HUES6 (cell line): ENCODE data around the gene GLIS1.

Experiments
- H3K27ac ChIP-seq: 2 replicates; pipeline ENCODE4 v1.7.0; 2013; ENCODE audit warnings: low read depth, mild to moderate bottlenecking, low read length, inconsistent platforms
- H3K27me3 ChIP-seq: 2 replicates; pipeline ENCODE4 v1.6.1; 2013; ENCODE audit warnings: low read length; ENCODE audit not compliant: control insufficient read depth, insufficient read depth
- H3K36me3 ChIP-seq: 2 replicates; pipeline ENCODE4 v1.6.1; 2013; ENCODE audit warnings: low read length; ENCODE audit not compliant: control insufficient read depth, insufficient read depth
- H3K4me1 ChIP-seq: 2 replicates; pipeline ENCODE4 v1.6.1; 2013; ENCODE audit warnings: low read length; ENCODE audit not compliant: control insufficient read depth, insufficient read depth
- H3K4me3 ChIP-seq: 2 replicates; pipeline ENCODE4 v1.5.1; 2013; ENCODE audit warnings: low read depth, low read length
- H3K9ac ChIP-seq: one replicate; pipeline ENCODE4 v1.6.1; 2013; ENCODE audit warnings: mild to moderate bottlenecking, low read length
- H3K9me3 ChIP-seq: 2 replicates; pipeline ENCODE4 v1.6.1; 2013; ENCODE audit warnings: low read depth, low read length; ENCODE audit not compliant: control insufficient read depth, insufficient read depth

Gene GLIS1

DNA sequence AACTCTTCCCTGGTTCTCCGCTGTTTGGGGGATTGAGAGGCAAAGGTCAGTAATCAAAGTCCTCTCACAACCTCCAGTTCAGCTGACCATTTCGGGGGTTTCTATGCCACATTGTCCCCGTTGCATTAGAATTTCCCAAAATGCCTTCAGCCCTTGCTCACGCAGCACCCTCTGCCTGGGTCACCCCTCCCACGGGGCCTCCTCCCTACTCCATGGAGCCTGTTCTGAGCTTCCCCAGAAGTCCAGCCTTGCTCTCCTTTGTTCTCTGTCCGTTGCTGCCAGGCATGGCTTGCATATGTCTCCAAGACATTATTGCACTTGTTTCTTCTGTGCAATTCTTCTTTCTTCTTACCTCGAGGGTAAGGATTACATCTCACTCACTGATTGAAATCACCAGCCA lies 263.3 kb downstream of the GLIS1 start:
- peaks cover 2% of the 10 kb centered on the region for H3K4me1 ChIP-seq
- peaks cover 4% of the 10 kb centered on the region; the same call in 1 of the 2 replicates for H3K27me3 ChIP-seq

DNA sequence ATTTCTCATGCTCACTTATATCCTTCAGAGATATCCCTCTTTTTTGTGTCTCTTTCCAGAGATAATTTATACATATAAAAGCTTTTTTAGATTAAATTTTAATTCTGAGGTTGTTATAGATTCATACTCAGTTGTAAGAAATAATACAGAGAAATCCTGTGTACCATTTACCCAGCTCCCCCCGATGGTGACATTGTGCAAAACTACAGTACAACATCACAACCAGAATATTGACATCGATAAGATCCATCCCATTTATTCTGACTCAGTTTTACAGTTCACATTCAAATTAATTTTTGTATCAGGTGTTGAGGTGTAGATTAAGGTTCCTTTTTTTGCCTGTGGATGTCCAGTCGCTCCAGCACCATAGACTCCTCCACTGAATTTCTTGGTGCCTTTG lies 265.5 kb downstream of the GLIS1 start:
- no peaks in the 10 kb centered on the region for H3K9me3 ChIP-seq
- H3K36me3 ChIP-seq: no peaks in the 10 kb centered on the region
- H3K27ac ChIP-seq: no peak overlapping the region
- H3K4me3 ChIP-seq: no peak overlapping the region
- no peak overlapping the region for H3K9ac ChIP-seq
- peaks cover 4% of the 10 kb centered on the region; the same call in 1 of the 2 replicates for H3K27me3 ChIP-seq
- H3K4me1 ChIP-seq: peaks cover 7% of the 10 kb centered on the region

More for the DNA sequence above, 263.3 kb downstream of the GLIS1 start:
- H3K36me3 ChIP-seq: no peaks in the 10 kb centered on the region
- no peak overlapping the region for H3K27ac ChIP-seq
- no peak overlapping the region for H3K9ac ChIP-seq
- no peak overlapping the region for H3K4me3 ChIP-seq
- H3K9me3 ChIP-seq: no peaks in the 10 kb centered on the region; the same call in 1 of the 2 replicates

DNA sequence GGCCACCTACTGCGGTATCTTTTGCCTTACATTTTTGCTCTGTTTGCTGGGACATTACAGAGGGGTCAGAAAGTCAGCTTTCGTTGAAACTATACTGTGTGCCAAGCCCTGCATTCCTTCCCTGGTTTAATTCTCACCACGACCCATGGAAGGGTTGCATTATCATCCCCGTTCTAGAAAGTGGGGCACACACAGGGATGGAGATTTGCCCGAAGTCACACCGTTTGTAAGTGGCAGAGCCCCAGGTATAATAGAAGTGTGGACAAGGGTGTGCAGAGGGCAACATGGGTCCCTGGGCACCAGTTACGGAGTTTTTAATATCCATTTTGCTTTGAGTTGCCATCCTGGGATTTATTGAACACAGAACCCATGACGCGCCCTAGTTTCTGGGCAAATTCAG lies 268.0 kb downstream of the GLIS1 start:
- H3K9me3 ChIP-seq: no peaks in the 10 kb centered on the region
- H3K9ac ChIP-seq: no peak overlapping the region
- H3K36me3 ChIP-seq: no peaks in the 10 kb centered on the region
- H3K27ac ChIP-seq: no peak overlapping the region
- H3K4me3 ChIP-seq: no peak overlapping the region
- no peaks in the 10 kb centered on the region for H3K27me3 ChIP-seq
- H3K4me1 ChIP-seq: peaks cover 7% of the 10 kb centered on the region

DNA sequence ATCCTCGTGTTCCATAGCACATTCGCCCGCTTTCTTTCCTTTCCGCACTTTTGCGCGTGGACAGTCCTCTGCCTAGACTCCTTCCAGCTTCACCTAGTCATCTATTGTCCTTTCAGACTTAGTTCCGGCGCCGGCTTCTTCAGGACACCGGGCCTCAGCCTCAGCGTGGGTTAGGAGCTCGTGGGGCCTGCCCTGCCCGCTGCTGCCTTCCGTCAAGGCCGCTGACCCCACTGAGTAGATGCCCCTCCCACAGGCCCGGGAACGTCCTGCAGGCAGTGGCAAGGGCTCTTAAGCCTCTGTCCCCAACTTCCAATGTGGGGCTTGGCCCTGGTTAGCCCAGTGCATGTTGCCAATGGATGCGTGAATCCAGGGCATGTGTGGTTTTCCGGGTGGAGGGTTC lies 268.4 kb downstream of the GLIS1 start:
- Histone ChIP-seq H3K9ac (no peak overlapping the region), H3K27me3 (no peaks in the 10 kb centered on the region), H3K9me3 (no peaks in the 10 kb centered on the region), H3K36me3 (no peaks in the 10 kb centered on the region), H3K27ac (no peak overlapping the region), H3K4me1 (peaks cover 7% of the 10 kb centered on the region), H3K4me3 (no peak overlapping the region)

DNA sequence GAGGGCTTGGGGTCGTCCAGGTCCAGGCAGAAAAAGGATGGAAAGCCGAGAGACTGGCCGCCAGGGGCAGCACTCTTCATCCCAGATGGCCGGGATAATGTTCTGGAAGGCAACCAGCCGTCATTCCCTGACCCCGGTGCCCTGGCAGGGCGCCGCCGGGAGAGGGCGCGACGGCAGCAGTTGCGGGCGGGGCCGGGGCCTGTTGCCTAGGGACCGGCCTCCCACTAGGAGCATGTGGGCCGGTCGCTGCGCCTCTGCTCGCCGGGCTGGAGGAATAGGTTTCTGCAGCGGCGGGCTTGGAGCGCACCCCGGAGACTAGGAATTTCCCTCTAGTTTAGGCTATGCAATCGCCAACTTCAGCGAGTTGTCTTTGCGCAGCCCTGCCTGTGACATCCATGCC lies 268.8 kb downstream of the GLIS1 start:
- Histone ChIP-seq H3K9me3 (no peaks in the 10 kb centered on the region), H3K4me3 (no peak overlapping the region)

DNA sequence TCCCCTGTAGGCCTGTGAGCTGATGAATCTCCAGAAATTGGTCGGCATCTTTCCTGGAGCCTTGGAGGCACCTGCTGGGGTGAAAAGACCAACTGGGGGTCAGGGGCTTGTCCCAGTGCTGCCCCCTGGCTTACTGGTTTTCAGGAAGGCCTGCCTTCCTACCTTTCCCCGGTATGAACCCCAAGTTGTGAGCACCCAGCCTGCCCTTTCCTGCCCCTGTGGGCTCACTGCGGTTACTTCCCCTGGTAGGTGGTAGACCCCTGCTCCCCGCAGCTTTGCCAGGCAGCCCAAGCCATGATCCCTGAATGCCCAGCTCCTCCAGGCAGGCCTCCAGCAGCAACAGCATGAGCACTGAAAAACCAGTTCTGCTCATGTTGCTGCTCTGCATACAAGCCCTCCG lies 269.6 kb downstream of the GLIS1 start:
- no peaks in the 10 kb centered on the region for H3K36me3 ChIP-seq
- no peaks in the 10 kb centered on the region for H3K9me3 ChIP-seq
- H3K27ac ChIP-seq: no peak overlapping the region
- H3K4me1 ChIP-seq: peaks cover 7% of the 10 kb centered on the region
- H3K27me3 ChIP-seq: no peaks in the 10 kb centered on the region
- no peak overlapping the region for H3K4me3 ChIP-seq
- no peak overlapping the region for H3K9ac ChIP-seq

More for the DNA sequence above, 268.8 kb downstream of the GLIS1 start:
- H3K9ac ChIP-seq: no peak overlapping the region
- no peaks in the 10 kb centered on the region for H3K27me3 ChIP-seq
- no peak overlapping the region for H3K27ac ChIP-seq
- H3K36me3 ChIP-seq: no peaks in the 10 kb centered on the region
- peaks cover 7% of the 10 kb centered on the region for H3K4me1 ChIP-seq

DNA sequence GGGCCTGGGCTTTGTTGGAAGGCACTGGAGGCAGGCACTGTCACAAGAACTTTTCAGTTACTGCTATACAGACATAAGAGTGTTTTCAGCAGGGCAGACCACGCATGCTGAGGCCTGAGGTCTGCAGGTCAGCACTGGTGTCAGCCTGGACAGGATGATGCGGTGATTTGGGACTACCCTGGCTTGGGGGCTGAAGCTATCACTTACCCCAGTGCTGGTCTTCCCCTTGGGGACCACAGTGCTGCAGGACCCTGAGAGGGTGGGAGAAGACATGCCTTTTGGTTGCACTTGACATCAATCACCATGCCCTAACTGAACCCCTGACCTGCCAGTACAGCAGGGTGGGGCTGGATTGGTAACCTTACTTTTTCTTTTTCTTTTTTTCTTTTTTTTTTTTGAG lies 270.6 kb downstream of the GLIS1 start:
- no peak overlapping the region for H3K27ac ChIP-seq
- no peak overlapping the region for H3K9ac ChIP-seq
- no peak overlapping the region for H3K4me3 ChIP-seq
- no peaks in the 10 kb centered on the region for H3K27me3 ChIP-seq
- peaks cover 7% of the 10 kb centered on the region for H3K4me1 ChIP-seq
- no peaks in the 10 kb centered on the region for H3K9me3 ChIP-seq
- H3K36me3 ChIP-seq: no peaks in the 10 kb centered on the region

DNA sequence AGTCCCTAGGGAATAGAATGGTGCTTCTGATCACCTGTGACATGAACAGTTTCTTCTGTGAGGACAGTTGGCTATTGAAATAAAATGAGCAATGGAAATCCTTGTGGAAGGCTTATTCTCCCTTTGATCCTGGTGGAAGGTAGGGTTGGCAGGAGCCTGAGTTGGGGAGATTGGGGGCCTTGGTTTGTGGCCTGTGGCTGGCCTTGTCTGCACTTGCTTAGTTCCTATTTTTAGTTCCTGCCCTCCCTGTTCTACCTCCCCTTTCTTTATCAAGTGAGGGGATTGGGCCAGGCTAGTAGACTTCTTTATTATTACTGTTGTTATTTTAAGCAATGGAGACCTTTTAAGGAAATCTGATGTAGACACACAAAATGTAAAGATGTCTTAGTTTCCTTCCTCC lies 271.6 kb downstream of the GLIS1 start:
- H3K36me3 ChIP-seq: no peaks in the 10 kb centered on the region
- no peaks in the 10 kb centered on the region for H3K27me3 ChIP-seq

DNA sequence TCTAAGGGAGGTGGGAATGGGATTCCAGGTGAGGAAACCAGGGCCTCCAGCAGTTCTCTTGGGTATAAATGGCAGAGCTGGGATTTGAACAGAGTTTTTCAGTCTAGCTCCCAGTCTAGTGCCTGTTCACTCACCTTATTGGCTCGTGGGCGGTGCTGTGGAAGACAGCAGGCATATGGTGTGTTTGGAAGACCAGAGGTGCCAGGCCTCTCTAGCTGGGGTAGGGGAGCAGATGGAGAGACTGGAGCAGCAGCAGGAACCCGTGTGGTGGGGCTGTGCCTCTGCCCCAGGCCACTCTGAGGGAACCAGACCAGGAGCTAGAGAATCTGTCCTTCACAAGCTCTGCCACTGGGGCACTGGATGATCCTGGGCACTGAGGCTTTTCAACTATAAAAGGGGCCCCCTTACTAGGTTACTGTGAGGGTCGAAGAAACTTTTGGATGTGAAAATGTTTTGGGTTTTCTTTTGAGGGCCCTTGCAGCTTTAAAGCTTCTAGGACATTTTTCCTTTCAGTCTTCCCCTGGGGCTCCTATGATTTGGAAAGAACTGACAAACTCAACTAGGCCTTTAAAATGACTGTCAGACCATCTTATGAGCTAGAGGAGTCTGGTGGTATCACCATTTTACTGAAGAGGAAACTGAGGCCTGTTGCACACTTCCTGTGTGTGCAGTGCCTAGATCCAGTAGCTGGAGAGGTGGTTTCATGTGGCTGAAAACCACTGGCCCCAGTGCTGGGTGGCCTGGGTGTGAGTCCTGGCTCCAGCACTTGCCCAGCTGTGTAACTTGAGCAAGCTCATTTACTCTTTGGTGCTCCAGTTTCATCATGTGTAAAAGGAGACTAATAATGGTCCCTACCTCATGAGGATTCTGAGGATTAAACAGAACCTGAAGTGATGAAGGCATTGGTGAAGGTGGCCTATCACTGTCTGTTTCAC lies 273.7 kb downstream of the GLIS1 start:
- no peak overlapping the region for H3K27ac ChIP-seq
- H3K9me3 ChIP-seq: no peaks in the 10 kb centered on the region
- peaks cover 3% of the 10 kb centered on the region; the same call in 1 of the 2 replicates for H3K27me3 ChIP-seq
- no peak overlapping the region for H3K4me3 ChIP-seq
- no peaks in the 10 kb centered on the region for H3K36me3 ChIP-seq
- no peak overlapping the region for H3K9ac ChIP-seq
- peaks cover 10% of the 10 kb centered on the region for H3K4me1 ChIP-seq

More for the DNA sequence above, 271.6 kb downstream of the GLIS1 start:
- Histone ChIP-seq H3K9ac (no peak overlapping the region), H3K9me3 (no peaks in the 10 kb centered on the region), H3K4me3 (no peak overlapping the region), H3K4me1 (peaks cover 12% of the 10 kb centered on the region), H3K27ac (no peak overlapping the region)

DNA sequence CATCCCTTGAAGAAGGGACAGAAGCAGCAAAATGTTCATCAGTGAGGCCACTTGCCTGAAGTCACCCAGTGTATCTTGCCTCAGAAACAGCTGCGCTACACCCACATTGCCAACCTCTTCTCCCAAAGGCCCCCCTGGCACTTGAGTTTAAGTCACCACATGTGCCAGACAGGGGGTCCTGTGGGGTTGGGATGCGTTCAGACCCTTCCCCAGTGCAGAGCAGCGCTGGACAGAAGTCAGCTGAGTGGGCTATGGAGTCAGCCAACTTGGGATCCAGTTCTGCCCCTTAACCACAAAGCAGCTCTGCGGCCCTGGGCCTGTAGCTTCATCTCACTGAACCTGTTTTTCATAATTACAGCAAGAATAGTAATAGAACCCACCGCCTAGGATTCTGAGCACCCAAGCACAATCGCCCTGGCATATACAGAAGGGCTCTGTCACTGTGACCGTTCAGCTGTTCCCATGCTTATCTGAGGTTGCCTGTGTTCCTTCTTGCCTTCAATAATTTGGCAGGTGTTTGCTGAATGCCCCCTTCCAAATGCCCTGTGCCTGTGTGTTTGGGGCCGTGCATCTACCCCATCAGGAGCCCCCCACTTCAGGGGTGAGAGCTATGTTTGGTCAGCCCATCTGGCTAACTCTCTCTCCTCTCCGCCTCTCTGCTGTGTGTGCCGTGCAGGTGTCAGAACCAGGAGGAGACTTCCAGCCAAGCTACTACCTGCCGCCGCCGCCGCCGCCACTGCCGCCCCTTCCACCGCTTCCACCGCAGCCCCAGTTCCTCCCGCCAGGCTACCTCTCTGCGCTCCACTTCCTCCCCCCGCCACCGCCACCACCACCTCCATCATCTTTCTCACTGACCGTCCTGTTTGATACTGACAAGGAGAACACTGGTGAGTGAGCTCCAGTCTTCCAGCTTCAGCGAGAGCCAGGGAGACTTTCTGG lies 274.7 kb downstream of the GLIS1 start:
- no peak overlapping the region for H3K4me3 ChIP-seq
- H3K27ac ChIP-seq: no peak overlapping the region
- H3K4me1 ChIP-seq: peaks cover 9% of the 10 kb centered on the region; the same call in 1 of the 2 replicates
- no peak overlapping the region for H3K9ac ChIP-seq
- H3K9me3 ChIP-seq: 0 out of 2 replicates have a peak, but pooled peaks cover 2% of the 10 kb centered on the region
- H3K36me3 ChIP-seq: no peaks in the 10 kb centered on the region
- peaks cover 3% of the 10 kb centered on the region; the same call in 1 of the 2 replicates for H3K27me3 ChIP-seq
